ENCODE data around the gene CRYBG2.

DNA sequence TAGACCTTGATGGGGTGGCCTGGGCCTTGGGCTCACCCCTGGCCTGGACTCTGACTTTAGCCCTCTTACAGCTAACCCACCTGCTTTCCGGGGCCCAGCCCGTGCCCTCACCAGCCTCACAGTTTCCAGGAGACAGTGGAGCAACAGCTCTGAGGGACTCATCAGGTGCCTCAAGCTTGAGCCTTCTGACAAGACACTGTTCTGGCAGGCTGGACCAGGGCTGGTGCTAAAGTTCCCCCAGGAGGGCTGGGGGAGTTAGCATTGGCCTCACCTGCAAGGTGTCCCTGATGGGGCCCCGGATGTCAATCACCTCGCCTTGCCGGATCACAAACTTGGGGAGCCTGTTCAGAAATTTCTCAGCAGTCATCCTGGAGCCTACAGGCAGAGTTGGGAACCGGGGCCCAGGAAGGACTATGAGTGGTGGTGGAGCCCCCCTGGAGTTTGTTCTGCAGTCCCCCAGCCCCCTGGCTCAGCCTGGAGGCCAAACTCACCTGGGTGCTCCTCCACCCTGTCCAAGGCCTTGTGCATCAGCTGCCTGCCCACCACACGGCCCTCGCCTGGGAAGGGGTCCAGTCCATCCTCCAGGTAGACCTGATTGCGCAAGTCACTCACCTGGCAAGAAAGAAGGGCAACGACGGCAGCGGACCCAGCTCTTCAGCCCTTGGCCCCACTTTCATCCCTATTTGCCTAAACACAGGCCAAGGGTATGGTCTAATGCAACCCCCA, 69.9 kb downstream of the CRYBG2 start:
- TF ChIP-seq, protein P1, sequence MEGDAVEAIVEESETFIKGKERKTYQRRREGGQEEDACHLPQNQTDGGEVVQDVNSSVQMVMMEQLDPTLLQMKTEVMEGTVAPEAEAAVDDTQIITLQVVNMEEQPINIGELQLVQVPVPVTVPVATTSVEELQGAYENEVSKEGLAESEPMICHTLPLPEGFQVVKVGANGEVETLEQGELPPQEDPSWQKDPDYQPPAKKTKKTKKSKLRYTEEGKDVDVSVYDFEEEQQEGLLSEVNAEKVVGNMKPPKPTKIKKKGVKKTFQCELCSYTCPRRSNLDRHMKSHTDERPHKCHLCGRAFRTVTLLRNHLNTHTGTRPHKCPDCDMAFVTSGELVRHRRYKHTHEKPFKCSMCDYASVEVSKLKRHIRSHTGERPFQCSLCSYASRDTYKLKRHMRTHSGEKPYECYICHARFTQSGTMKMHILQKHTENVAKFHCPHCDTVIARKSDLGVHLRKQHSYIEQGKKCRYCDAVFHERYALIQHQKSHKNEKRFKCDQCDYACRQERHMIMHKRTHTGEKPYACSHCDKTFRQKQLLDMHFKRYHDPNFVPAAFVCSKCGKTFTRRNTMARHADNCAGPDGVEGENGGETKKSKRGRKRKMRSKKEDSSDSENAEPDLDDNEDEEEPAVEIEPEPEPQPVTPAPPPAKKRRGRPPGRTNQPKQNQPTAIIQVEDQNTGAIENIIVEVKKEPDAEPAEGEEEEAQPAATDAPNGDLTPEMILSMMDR (IDR thresholded peaks at IDR 0.05) = no peak
- no peak for TF ChIP-seq POLR2A (IDR thresholded peaks at IDR 0.05)

Measured in Peyer's patch (tissue), 4 donors.